GM21447 (cell line): ENCODE results near the gene TMEM17.
A peak's percentile ranks its signal among the peaks of the same experiment; 100 is the strongest.

Experiments used
- ATAC-seq: cut with Tn5 transposase; IDR thresholded peaks from one replicate; pipeline ENCODE4 v1.9.1; 2021; ENCODE audit not compliant: unreplicated experiment

TMEM17 gene

DNA sequence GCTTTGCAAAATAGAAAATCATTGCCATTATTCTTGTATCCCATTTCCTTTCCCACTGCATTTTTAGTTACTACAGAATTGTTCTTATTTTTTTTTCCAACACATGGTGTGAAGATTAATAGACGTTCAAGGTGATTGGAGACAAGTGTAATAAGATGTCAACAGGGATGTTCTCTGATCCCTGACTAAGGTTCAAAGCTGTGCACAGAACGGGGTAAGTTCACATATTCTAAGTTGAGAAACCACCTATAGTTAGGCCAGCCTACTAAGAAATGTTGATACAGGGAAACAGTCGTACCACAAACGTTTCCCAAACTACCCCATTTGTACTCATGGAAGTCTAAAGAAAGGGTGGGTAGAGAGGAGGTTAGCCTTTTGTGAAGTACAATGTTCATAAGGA lies 6.4 kb upstream of the TMEM17 start:
- ATAC-seq = no peak

GRCh38 chr2:62511636-62512035 lies 5.6 kb upstream of the TMEM17 start:
- ATAC-seq = no peak

DNA sequence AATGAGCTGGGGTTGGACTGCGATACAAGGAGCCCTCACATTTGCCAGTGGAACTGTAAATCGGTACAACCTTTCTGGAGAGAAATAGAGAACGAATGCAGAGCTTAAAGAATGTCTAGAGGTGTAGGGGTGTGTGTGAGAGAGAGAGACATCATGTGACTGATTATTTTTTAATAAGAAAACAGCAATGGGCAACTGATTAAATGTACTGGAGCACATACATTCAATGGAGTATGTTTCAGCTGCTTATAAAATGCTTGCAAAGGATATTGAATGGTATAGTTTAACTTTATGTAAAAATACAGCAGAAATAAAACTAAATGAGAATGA lies 391 bp upstream of the TMEM17 start:
- ATAC-seq = peak; percentile 27

- ATAC-seq = no peak
Measured at GRCh38 chr2:62505109-62505749, 766 bp downstream of the TMEM17 start.

DNA sequence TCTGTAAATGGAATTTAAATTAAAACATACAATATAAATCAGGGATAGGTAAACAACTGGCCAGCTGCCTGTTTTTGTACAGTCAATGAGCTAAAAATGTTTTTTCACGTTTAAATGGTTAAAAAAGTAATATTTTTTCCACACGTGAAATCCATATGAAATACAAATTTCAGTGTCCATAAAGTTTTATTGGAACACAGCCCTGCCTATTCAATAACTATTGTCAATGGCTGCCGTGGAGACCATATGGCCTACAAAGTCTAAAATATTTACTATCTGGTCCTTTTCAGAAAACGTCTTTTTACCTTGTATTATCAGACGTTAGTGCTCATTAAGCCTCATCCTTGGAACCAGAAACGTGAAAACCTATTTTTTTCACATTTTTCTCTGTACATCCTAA lies 1.3 kb downstream of the TMEM17 start:
- ATAC-seq = no peak

- no peak for ATAC-seq
Measured at GRCh38 chr2:62501794-62502500, 4.0 kb downstream of the TMEM17 start.

DNA sequence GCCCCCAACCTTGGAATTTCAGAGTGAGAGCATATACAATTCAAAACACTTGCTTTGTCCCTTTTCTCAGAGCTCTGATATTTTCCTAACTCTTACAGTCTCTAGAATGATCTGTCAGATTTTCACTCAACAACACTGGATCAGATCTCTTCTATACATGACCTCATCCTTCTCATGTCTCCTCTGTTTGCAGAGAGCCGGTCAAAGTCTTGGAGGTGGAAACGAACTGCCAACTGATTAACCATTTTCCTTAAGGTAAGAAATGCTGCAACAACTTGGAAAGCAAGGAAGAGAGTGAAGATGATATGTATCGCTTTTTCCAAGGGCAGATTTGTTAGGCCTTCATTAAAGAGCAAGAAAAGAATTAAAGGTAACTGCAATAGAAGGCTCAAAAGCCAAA lies 4.9 kb downstream of the TMEM17 start:
- no peak for ATAC-seq

DNA sequence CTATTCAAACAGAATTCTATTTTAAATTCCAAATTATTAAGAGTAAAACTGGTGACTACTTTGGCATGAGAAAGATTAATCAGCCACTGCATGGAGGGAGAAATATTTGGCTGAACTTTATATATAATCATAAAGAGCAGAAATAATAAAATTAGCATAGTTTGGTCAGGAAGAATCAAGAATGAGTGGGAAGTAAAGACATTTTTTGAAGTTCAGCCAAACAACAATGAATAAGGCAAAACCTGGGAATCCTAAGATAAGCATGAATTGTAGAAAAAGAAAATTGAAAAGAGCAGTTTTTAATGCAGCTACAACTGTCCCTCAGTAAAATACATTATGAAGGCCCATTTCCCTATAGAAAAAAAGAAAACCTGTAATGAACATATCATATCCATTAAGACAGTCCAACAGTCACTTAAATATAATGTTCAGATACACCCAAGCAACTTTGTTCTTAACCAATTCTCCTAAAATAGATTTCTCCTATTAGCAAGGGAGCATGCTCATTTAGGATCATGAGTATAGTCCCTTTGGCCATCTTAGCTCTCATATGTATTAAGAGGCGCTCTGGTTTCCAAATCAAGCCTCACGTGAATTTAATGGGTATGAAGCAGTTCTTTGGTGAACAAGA lies 6.5 kb downstream of the TMEM17 start:
- ATAC-seq = no peak

DNA sequence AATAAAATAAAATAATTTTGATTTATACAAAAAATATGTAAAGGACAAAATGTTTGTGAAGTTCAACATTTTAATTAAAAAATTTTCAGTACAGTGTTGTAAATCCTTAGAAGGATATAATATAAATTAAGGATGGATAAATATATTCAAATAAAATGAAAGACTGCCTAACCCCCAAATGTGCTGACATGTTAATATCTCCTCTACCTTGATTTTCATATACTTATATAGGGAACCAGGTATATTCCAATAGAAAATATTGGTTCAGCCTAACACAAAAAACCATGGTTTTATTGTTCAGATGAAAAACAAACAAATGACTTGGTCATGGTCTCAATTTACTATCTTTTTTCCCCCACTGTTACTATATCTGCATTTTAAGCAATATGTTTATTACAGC lies 7.3 kb downstream of the TMEM17 start:
- no peak for ATAC-seq

DNA sequence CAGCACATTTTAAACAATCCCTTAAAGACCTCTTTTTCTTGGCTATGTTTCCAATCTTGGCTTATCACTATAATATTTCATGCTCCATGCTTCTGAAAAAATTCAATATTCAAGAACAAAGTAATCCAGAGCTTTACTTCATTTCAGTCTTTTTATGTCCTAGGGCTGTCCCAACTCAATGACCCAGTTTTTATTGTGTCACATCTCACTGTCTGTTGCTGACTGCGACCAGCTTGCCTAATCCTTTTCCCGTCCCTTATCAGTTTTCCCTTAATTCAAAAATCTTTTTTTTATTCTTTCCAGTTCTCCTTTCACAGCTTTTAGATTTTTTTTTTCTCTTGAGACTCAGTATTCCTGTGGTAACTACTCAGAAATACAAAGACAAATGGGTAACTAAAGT lies 10.2 kb downstream of the TMEM17 start:
- no peak for ATAC-seq

GRCh38 chr2:62492048-62492447 lies 13.9 kb downstream of the TMEM17 start:
- no peak for ATAC-seq

- no peak for ATAC-seq
Measured at GRCh38 chr2:62489702-62490101, 16.3 kb downstream of the TMEM17 start.

DNA sequence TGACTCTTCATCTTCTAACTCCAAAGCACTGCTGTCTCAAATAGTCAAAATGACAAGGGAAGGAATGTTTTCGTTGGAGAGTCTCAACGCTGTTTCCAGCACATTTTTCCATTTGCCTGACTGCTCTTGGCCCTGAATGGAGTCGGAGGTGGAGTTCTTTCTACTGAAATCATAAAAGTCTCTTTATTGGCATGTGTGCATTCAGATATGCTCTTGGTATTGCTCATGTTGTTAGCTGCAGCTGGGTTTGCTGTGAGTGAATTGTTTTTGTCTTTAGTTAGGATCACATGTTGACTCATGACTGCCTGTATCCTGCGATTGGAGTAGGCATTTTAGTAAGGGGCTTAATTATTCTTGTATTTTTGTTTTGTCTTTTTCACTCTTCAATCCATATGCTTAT lies 16.8 kb downstream of the TMEM17 start:
- no peak for ATAC-seq

- ATAC-seq = no peak
Measured at GRCh38 chr2:62486439-62486765, 19.6 kb downstream of the TMEM17 start.

- ATAC-seq = no peak
Measured at GRCh38 chr2:62485761-62486438, 20.1 kb downstream of the TMEM17 start.

- no peak for ATAC-seq
Measured at GRCh38 chr2:62482558-62483352, 23.2 kb downstream of the TMEM17 start.

DNA sequence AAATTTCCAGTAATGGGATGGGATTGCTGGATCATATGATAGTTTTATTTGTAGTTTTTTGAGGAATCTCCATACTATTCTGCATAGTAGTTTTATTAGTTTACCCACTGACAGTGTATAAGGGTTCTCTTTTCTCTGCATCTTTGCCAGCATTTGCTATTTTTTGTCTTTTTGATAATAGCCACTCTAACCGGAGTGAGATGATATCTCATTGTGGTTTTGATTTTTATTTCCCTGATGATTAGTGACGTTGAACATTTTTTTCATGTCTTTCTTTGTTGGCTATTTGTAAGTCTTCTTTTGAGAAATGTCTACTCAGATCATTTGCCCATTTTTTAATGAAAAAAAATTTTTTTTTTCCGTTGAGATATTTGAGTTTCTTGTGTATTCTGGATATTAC lies 26.1 kb downstream of the TMEM17 start:
- ATAC-seq = no peak

DNA sequence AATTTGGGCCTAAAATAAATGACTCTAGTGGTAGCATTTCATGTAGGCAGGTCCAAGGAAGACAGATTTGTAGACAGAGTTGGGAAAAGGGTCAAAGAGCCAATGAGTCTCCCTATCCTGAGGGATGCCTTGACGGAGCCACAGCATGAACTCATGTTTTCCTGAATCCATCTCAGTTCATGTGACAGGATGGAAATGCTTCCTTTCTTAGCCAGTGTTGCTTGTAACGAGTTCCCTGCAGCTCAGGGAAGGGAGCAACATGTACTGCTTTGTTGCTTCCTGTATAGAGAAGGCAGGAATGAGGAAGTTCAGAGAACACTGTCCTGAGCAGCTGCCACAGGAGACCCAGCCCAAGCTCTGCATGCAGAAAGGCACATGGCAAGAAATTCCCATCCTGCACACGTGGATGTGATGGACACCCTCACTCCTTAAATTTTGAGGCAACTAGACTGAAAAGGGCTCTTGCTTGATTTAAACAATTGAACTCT lies 27.9 kb downstream of the TMEM17 start:
- no peak for ATAC-seq

- no peak for ATAC-seq
Measured at GRCh38 chr2:62477573-62477972, 28.4 kb downstream of the TMEM17 start.

DNA sequence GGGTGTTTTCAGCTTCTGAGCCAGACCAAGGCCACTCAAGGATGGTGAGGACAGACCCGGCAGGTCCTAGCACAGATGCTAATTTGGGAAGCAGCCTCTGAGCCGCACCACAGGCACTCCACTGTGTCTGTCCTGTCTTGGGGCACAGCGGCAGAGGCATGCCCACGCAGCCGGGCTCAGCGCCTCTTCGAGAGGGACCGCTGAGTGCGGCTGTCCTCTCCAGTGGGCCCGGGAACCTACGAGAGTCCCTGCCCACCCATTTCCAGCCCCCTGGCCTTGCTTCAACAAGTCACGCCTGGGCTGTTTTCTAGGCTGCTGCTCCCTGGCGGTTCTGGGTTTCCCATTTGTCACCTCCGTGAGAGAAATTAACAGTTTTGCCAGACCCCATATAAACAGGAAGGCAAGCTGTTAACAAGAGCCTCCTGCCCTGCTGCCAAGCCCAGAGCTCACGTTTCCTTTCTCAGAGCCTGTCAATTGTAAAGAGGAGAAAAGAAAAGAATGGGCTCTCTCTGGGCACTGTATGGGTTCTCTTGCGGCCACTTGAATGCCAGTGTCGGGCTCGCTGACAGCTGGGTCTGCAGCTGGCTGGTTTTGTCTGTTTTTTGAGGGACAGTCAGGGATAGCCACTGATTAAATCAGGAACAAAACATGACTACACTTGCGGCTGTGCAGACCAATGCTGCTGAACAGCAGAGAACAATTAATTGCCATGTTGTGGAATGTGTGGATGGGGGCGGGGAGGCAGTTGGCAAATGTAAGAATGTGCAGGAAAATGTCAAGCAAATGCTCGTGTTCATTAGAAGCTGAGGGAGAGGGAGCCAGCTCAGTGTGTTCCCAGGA lies 30.6 kb downstream of the TMEM17 start:
- no peak for ATAC-seq
